ENCODE results near the gene SENP2. TPM values are rescaled to one million over a fixed set of nuclear protein-coding genes. Genes with fewer than 3 reads are reported as not detected.
"Not testable (repeated sequence)": the region's sequence is repeated elsewhere in the genome, so short reads cannot be mapped to it uniquely, and the experiment has no call there.

SENP2 gene
- total and polyA plus RNA-seq, 4 donors = 7.9 to 23.3 (median 11.3) TPM

DNA sequence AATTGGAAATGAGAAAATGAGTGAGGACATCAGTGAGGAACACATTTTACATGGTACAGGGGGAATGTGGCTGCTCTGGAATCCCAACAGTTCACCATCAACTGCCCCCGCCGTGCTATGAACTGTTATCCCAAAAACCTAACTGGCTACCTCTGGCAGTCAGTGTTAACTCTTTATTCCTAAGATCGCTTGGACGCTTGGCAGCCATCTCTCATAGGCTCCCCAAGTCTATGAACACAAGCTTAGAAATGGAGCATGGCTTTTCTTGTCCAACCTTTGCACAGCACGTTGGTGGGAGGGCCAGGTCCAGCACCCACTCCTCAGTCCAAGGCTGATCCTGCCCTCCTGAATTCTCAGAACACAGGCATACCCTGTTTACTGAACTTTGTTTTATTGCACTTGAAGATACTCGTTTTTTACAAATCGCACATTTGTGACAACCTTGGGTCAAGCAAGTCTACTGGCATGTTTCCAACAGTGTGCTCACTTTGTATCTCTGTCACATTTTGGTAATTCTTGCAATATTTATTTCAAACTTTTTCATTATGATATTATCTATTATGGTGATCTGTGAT, 53.6 kb downstream of the SENP2 start:
- no peak for TF ChIP-seq GABPA (IDR thresholded peaks at IDR 0.05 in 1 of 2, conservative IDR thresholded peaks at IDR 0.05 in 1 of 2)
- Histone ChIP-seq H3K4me3 (ENCODE audit: low read depth in 1 of 3, low read length in 3 of 3) (no peak overlapping the region), H3K4me1 (ENCODE audit: control insufficient read depth in 4 of 4, insufficient read depth in 4 of 4, low read length in 3 of 4) (no peaks in the 10 kb centered on the region), H3K27ac (ENCODE audit: low read depth in 1 of 2, low read length in 2 of 2) (no peak overlapping the region), H3K27me3 (ENCODE audit: control insufficient read depth in 4 of 4, insufficient read depth in 4 of 4, low read length in 3 of 4) (no peaks in the 10 kb centered on the region), H3K9me3 (ENCODE audit: control insufficient read depth in 4 of 4, low read length in 3 of 4) (no peaks in the 10 kb centered on the region), H3K36me3 (ENCODE audit: control insufficient read depth in 4 of 4, insufficient read depth in 3 of 4, low read depth in 1 of 4, low read length in 3 of 4) (no peaks in the 10 kb centered on the region), H3K9ac (ENCODE audit: low read depth in 1 of 2, low read length in 2 of 2) (no peak overlapping the region)
- 86% methylated on average over 7 of the region's 7 CpGs for WGBS
- no peak for DNase-seq (ENCODE audit: low spot score)

DNA sequence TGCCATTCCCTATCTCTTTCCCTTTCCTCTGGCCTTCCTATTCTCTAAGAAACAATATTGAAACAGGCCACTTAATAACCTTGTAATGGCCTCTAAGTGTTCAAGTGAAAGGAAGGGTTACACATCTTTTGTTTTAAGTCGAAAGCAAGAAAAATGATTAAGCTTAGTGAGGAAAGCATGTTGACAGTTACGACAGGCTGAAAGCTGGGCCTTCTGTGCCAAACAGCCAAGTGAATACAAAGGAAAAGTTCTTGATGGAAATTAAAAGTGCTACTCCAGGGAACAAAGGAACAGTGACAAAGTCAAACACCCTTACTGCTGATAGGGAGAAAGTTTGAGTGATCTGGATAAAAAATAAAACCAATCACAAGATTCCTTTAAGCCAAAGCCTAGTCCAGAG, 54.2 kb downstream of the SENP2 start:
- 84% methylated on average over 2 of the region's 2 CpGs for WGBS
- H3K4me1 ChIP-seq (ENCODE audit: control insufficient read depth in 4 of 4, insufficient read depth in 4 of 4, low read length in 3 of 4) = no peaks in the 10 kb centered on the region
- DNase-seq (ENCODE audit: low spot score) = no peak
- H3K9me3 ChIP-seq (ENCODE audit: control insufficient read depth in 4 of 4, low read length in 3 of 4) = no peaks in the 10 kb centered on the region
- no peak overlapping the region for H3K9ac ChIP-seq (ENCODE audit: low read depth in 1 of 2, low read length in 2 of 2)
- TF ChIP-seq, protein P1, sequence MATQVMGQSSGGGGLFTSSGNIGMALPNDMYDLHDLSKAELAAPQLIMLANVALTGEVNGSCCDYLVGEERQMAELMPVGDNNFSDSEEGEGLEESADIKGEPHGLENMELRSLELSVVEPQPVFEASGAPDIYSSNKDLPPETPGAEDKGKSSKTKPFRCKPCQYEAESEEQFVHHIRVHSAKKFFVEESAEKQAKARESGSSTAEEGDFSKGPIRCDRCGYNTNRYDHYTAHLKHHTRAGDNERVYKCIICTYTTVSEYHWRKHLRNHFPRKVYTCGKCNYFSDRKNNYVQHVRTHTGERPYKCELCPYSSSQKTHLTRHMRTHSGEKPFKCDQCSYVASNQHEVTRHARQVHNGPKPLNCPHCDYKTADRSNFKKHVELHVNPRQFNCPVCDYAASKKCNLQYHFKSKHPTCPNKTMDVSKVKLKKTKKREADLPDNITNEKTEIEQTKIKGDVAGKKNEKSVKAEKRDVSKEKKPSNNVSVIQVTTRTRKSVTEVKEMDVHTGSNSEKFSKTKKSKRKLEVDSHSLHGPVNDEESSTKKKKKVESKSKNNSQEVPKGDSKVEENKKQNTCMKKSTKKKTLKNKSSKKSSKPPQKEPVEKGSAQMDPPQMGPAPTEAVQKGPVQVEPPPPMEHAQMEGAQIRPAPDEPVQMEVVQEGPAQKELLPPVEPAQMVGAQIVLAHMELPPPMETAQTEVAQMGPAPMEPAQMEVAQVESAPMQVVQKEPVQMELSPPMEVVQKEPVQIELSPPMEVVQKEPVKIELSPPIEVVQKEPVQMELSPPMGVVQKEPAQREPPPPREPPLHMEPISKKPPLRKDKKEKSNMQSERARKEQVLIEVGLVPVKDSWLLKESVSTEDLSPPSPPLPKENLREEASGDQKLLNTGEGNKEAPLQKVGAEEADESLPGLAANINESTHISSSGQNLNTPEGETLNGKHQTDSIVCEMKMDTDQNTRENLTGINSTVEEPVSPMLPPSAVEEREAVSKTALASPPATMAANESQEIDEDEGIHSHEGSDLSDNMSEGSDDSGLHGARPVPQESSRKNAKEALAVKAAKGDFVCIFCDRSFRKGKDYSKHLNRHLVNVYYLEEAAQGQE (IDR thresholded peaks at IDR 0.05) = no peak
- TF ChIP-seq, protein P2, sequence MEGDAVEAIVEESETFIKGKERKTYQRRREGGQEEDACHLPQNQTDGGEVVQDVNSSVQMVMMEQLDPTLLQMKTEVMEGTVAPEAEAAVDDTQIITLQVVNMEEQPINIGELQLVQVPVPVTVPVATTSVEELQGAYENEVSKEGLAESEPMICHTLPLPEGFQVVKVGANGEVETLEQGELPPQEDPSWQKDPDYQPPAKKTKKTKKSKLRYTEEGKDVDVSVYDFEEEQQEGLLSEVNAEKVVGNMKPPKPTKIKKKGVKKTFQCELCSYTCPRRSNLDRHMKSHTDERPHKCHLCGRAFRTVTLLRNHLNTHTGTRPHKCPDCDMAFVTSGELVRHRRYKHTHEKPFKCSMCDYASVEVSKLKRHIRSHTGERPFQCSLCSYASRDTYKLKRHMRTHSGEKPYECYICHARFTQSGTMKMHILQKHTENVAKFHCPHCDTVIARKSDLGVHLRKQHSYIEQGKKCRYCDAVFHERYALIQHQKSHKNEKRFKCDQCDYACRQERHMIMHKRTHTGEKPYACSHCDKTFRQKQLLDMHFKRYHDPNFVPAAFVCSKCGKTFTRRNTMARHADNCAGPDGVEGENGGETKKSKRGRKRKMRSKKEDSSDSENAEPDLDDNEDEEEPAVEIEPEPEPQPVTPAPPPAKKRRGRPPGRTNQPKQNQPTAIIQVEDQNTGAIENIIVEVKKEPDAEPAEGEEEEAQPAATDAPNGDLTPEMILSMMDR (IDR thresholded peaks at IDR 0.05; ENCODE audit: low read depth, low read length, missing input control) = no peak
- TF ChIP-seq, protein P3, sequence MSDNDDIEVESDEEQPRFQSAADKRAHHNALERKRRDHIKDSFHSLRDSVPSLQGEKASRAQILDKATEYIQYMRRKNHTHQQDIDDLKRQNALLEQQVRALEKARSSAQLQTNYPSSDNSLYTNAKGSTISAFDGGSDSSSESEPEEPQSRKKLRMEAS (IDR thresholded peaks at IDR 0.05) = no peak
- no peak for TF ChIP-seq TAF1 (conservative IDR thresholded peaks at IDR 0.05)
- no peak for TF ChIP-seq RAD21 (IDR thresholded peaks at IDR 0.05)
- no peak for TF ChIP-seq RXRA (IDR thresholded peaks at IDR 0.05)
- no peak for TF ChIP-seq YY1 (IDR thresholded peaks at IDR 0.05)
- no peak for TF ChIP-seq HNF4A (conservative IDR thresholded peaks at IDR 0.05)
- TF ChIP-seq EGR1 (IDR thresholded peaks at IDR 0.05; ENCODE audit: low read depth in 2 of 2) = no peak
- TF ChIP-seq SP1 (IDR thresholded peaks at IDR 0.05) = no peak
- TF ChIP-seq HNF4G (IDR thresholded peaks at IDR 0.05) = no peak
- TF ChIP-seq, protein P4, sequence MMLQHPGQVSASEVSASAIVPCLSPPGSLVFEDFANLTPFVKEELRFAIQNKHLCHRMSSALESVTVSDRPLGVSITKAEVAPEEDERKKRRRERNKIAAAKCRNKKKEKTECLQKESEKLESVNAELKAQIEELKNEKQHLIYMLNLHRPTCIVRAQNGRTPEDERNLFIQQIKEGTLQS (IDR thresholded peaks at IDR 0.05) = no peak
- TF ChIP-seq FOXA2 (IDR thresholded peaks at IDR 0.05) = no peak
- TF ChIP-seq NR2F2 (IDR thresholded peaks at IDR 0.05) = no peak
- TF ChIP-seq JUND (IDR thresholded peaks at IDR 0.05) = no peak
- TF ChIP-seq FOXA1 (IDR thresholded peaks at IDR 0.05) = no peak
- TF ChIP-seq, protein P5, sequence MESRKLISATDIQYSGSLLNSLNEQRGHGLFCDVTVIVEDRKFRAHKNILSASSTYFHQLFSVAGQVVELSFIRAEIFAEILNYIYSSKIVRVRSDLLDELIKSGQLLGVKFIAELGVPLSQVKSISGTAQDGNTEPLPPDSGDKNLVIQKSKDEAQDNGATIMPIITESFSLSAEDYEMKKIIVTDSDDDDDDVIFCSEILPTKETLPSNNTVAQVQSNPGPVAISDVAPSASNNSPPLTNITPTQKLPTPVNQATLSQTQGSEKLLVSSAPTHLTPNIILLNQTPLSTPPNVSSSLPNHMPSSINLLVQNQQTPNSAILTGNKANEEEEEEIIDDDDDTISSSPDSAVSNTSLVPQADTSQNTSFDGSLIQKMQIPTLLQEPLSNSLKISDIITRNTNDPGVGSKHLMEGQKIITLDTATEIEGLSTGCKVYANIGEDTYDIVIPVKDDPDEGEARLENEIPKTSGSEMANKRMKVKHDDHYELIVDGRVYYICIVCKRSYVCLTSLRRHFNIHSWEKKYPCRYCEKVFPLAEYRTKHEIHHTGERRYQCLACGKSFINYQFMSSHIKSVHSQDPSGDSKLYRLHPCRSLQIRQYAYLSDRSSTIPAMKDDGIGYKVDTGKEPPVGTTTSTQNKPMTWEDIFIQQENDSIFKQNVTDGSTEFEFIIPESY (IDR thresholded peaks at IDR 0.05) = no peak
- H3K4me3 ChIP-seq (ENCODE audit: low read depth in 1 of 3, low read length in 3 of 3) = no peak overlapping the region
- H3K36me3 ChIP-seq (ENCODE audit: control insufficient read depth in 4 of 4, insufficient read depth in 3 of 4, low read depth in 1 of 4, low read length in 3 of 4) = no peaks in the 10 kb centered on the region
- H3K27ac ChIP-seq (ENCODE audit: low read depth in 1 of 2, low read length in 2 of 2) = no peak overlapping the region
- H3K27me3 ChIP-seq (ENCODE audit: control insufficient read depth in 4 of 4, insufficient read depth in 4 of 4, low read length in 3 of 4) = no peaks in the 10 kb centered on the region

DNA sequence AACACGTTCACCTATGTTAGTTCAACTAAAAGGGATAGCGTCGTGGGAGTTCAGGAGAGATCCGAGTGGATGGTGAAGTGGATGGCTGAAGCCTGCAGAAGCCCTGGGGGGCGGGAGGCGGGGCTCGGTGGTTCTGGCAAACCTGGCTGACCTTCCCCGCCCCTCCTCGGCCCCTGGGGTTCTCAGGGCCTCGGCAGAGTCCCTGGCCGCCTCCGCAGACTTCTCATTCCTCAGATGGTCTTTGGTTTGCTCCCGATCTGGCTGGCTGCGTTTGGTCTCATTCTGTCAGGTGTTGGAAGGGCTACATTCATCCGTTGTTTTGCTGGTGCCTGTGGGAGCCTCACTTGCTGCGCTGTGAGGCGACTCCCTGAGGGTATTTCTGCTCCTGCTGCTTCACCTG, 59.1 kb downstream of the SENP2 start:
- not testable (repeated sequence) for H3K36me3 ChIP-seq (ENCODE audit: control insufficient read depth in 4 of 4, insufficient read depth in 3 of 4, low read depth in 1 of 4, low read length in 3 of 4); H3K9ac ChIP-seq (ENCODE audit: low read depth in 1 of 2, low read length in 2 of 2); H3K27me3 ChIP-seq (ENCODE audit: control insufficient read depth in 4 of 4, insufficient read depth in 4 of 4, low read length in 3 of 4); DNase-seq (ENCODE audit: low spot score); H3K27ac ChIP-seq (ENCODE audit: low read depth in 1 of 2, low read length in 2 of 2); H3K9me3 ChIP-seq (ENCODE audit: control insufficient read depth in 4 of 4, low read length in 3 of 4); H3K4me3 ChIP-seq (ENCODE audit: low read depth in 1 of 3, low read length in 3 of 3); H3K4me1 ChIP-seq (ENCODE audit: control insufficient read depth in 4 of 4, insufficient read depth in 4 of 4, low read length in 3 of 4)
- 83% methylated on average over 17 of the region's 17 CpGs for WGBS
